Fibroblast of the conjunctiva (primary cell): ENCODE results near the gene TBXAS1.

Source experiments
- DNase-seq: peaks from one replicate; pipeline ENCODE4 v3.0.0-alpha.2; 2010; ENCODE audit warnings: low read depth

Gene TBXAS1

GRCh38 chr7:140024585-140024984 lies 195.5 kb downstream of the TBXAS1 start:
- DNase-seq = no peak

GRCh38 chr7:140025241-140025640 lies 196.2 kb downstream of the TBXAS1 start:
- DNase-seq = no peak

GRCh38 chr7:140025814-140026433 lies 196.9 kb downstream of the TBXAS1 start:
- DNase-seq = no peak

- DNase-seq = no peak
Observed at GRCh38 chr7:140026935-140027334, 197.9 kb downstream of the TBXAS1 start.

DNA sequence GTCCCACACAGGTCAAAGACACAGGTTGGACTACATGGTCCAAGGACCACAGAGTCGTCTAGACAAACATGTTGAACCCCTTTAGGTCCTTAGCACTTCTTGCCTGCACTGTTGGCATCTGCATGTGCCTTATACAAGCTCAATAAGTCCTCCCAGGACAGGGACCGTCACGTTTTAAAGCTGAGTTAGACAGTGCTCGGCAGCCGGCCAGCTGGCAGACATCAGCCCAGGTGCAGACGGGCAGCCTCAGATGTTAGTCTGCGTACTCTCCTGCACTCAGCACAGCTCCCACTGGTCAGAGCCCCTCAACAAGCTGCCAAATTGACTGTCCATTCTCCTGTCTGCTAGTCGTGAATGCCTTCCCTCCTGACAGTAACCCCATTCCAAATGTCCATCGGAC lies 198.8 kb downstream of the TBXAS1 start:
- no peak for DNase-seq

DNA sequence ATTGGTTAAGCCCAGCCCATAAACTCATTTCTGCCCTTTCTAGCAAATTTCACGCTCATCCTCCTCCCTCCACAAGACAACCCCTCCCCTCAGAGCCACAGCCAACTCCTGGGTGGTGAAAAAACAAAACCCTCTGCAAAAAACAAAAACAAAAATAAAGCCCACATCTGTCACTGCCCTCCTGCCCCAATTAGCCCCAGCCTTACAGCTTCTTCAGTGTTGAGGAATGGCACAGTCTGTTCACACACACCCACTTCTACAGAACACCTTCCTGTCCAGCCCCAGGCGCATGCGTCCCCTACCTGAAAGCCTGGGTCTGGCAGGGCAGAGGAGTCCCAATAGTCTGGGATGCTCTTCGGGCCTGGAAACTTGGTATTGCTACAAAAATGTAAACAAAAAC lies 199.2 kb downstream of the TBXAS1 start:
- no peak for DNase-seq

DNA sequence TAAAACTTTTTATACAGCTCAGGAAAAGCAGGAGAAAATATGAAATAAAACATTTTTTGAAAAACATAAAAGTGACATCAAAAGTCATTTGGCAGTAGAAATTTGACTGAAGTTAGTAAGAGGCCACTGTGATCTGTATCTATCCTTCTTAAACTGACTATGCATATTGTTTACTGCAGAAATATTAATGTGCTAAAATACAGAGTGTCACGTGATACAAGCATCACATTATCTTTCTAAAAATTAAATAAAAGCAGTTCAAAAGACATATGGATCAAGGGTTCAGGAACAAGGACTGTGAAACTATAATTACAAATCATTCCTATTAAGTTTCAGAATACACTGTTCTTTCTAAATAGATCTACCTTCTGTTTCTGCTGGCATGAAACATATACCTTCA lies 200.0 kb downstream of the TBXAS1 start:
- no peak for DNase-seq

GRCh38 chr7:140031364-140031763 lies 202.3 kb downstream of the TBXAS1 start:
- DNase-seq = no peak

DNA sequence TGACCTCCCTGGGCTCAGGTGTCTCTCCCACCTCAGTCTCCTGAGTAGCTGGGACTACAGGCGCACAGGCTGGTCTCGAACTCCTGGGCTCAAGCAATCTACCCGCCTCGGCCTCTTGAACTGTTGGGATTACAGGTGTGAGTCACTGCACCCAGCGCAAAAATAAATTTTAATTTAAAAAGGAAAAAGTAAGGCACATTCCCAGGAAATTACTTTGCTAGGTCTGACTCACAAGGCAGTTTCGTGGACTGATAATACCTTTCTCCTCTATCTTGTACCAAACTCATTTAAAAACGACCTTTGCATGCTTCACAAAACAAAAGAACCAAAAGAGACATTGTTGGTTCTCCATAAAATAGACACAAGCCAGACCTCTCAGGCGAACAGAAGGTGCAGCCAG lies 204.0 kb downstream of the TBXAS1 start:
- no peak for DNase-seq

DNA sequence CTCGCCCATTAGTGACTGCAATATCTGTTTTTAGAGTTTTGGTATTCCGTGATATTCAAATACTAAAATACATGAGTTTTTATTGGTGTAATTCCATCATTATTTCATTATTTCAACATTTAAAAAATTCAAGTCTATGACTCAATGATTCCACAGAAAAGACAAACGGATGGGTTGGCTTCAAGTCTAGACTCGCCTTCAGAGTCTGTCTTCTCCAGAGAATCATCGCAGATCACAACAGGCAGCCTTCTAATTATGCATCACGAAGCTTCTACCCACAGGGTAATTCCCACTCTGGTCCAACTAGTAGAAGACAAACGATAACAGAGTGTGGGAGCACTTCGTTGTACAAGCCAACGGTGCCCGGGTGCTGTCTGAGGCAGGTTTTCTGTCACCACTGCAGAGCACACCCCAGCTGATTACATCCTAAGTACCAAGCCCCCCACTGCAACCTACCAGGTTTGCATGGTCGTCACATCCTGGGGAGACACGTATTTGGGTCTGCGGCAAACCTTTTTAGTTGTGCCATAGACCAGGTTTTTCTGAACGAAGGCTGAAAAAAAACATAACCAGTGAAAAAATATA lies 204.8 kb downstream of the TBXAS1 start:
- no peak for DNase-seq

GRCh38 chr7:140034421-140034820 lies 205.4 kb downstream of the TBXAS1 start:
- DNase-seq = no peak

DNA sequence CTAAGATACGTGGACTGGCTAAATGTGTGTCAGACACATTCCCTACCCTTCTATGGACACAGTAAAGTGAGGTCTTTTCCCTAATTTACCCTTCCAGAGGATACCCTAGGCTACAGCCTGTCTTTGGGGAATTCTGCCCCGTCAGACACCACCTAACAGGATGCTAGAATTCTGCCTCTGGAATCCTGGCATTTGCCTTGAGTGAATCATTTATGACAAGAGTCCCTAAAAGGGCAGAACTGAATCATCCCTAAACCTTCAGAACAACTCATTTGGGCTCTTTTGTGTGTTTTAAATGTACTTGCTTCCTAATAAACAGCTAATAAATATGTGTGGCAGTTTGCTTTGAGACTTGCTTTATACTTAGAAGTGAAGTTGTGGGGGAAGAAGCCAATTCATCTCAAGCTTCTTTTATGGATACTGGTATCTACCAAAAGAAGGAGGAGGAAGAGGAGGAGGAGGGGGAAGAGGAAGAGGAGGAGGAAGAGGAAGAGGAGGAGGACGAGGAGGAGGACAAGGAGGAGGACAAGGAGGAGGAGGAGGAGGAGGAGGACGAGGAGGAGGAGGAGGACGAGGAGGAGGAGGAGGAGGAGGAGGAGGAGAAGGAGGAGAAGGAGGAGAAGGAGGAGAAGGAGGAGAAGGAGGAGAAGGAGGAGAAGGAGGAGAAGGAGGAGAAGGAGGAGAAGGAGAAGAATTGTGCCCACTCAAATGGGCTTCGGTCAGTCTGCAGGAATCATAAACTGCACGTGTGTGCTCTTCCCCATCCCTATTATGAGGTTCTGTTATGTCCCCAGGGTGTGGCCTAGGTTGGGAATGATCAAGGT lies 206.5 kb downstream of the TBXAS1 start:
- DNase-seq = no peak

DNA sequence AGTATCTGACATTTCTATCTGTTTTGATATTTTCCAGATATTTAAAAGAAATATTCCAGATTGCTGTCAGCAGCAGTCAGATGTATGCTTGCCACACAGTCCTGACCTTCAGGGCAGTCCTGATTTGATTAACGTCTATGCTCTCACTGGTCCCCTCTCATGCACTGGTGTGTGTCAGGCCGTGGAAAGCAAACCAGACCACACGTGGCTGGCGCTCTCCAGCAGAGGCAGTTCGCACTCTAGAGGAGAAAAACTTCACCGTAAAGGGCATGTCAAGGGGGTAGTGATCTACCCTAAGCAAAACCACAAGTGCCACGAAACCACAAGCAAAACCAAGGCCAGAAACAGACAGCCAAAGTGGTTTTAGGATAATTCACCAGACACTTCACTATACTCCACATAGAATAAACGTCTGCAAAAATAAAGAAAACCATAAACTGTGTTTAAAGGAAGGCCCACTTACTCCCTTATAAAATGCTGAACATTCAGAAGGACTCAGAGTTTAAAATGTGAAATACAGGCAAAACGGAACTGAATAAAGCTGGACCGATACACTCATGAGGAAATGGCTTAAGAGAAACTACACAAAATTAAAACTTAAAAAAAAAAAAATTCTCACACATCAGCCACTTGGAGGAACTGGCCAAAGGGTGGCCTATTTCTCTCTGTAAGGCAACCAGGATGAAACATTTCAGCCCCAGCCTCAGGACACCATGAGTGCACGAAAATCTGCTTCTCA lies 207.3 kb downstream of the TBXAS1 start:
- no peak for DNase-seq

GRCh38 chr7:140039066-140039465 lies 210.0 kb downstream of the TBXAS1 start:
- DNase-seq = no peak

DNA sequence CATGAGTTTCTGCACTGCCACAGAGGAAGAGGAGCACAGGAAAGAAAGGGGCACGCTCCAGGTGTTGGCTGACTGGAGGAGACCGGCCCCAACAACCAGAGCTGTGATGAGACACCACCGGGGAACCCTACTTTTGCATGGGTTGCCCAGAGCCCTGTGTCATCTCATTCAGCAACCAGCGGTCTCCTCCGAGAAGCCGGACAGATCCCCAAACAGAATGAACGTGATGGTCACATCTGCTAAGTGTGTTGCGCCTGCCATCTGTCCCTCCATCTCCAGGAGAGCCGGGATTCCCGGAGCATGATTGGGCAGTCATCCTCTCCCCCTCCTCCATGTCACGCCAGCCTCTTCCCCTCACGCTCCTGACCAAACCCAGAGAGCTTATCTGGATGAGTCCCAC lies 210.8 kb downstream of the TBXAS1 start:
- DNase-seq = no peak

GRCh38 chr7:140041659-140042385 lies 212.8 kb downstream of the TBXAS1 start:
- DNase-seq = no peak

GRCh38 chr7:140042386-140042670 lies 213.3 kb downstream of the TBXAS1 start:
- no peak for DNase-seq

- no peak for DNase-seq
Observed at GRCh38 chr7:140044251-140044650, 215.2 kb downstream of the TBXAS1 start.

GRCh38 chr7:140045697-140046096 lies 216.6 kb downstream of the TBXAS1 start:
- no peak for DNase-seq

- no peak for DNase-seq
Observed at GRCh38 chr7:140047197-140047596, 218.1 kb downstream of the TBXAS1 start.

GRCh38 chr7:140048138-140048537 lies 219.1 kb downstream of the TBXAS1 start:
- DNase-seq = no peak

DNA sequence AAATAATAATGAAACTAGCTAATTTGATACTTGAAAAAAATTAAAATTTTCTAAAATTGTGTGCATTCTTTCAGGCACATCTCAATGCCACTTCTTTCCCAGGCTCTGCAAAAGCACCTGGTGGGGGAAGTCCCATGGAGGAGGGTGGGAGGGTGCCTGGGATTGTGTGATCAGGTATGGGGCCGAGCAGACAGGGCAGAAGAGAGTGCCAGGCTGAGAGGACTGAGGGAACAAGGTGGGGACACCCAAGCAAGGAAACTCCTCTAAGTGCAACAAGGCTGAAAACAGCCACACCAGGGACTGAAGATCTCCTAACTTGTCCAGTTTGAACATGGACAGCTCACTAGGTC lies 219.9 kb downstream of the TBXAS1 start:
- DNase-seq = no peak
